Lung (tissue), 12 donors: ENCODE results near the gene CCL13. TPM values are rescaled to one million over a fixed set of nuclear protein-coding genes. Genes with fewer than 3 reads are reported as not detected.

Source experiments
- ATAC-seq: fragments of 200-7000 bp; cut with Tn5 transposase; one replicate; pipeline ENCODE4 v1.9.1; 2020; ENCODE audit warnings: moderate number of reproducible peaks; ENCODE audit not compliant: insufficient read depth, low FRiP score
- DNase-seq, 3 donors: peaks; one replicate each; pipeline ENCODE4 v3.0.0-alpha.2; 2013 to 2017
- H3K27ac ChIP-seq, 2 donors: one replicate each; pipeline ENCODE4 v1.5.1; 2013; ENCODE audit warnings: mild to moderate bottlenecking in 2 of 2, moderate library complexity in 2 of 2, control low read depth in 1 of 2, inconsistent platforms in 1 of 2, low read depth in 1 of 2, low read length in 1 of 2
- H3K27me3 ChIP-seq, 3 donors: one replicate each; pipeline ENCODE4 v1.5.1; 2013; ENCODE audit warnings: low read length in 2 of 3; ENCODE audit not compliant: control insufficient read depth in 3 of 3, insufficient read depth in 3 of 3
- H3K36me3 ChIP-seq, 4 donors: one replicate each; pipeline ENCODE4 v1.5.1; 2013; ENCODE audit warnings: low read length in 4 of 4, mild to moderate bottlenecking in 1 of 4, moderate library complexity in 1 of 4; ENCODE audit not compliant: control insufficient read depth in 4 of 4, insufficient read depth in 4 of 4
- H3K4me1 ChIP-seq, 5 donors: one replicate each; pipeline ENCODE4 v1.5.1; 2013; ENCODE audit warnings: low read length in 5 of 5, mild to moderate bottlenecking in 2 of 5, moderate library complexity in 1 of 5; ENCODE audit not compliant: control insufficient read depth in 5 of 5, insufficient read depth in 5 of 5
- H3K4me3 ChIP-seq: one replicate; pipeline ENCODE4 v1.5.1; 2013; ENCODE audit warnings: mild to moderate bottlenecking, control low read depth, moderate library complexity
- H3K9ac ChIP-seq, 2 donors: one replicate each; pipeline ENCODE4 v1.5.1; 2013; ENCODE audit warnings: low read length in 2 of 2, control low read depth in 1 of 2; ENCODE audit not compliant: insufficient read depth in 1 of 2
- H3K9me3 ChIP-seq, 4 donors: one replicate each; pipeline ENCODE4 v1.5.1; 2013; ENCODE audit warnings: low read length in 3 of 4, mild to moderate bottlenecking in 1 of 4, moderate library complexity in 1 of 4; ENCODE audit not compliant: control insufficient read depth in 4 of 4, insufficient read depth in 3 of 4
- WGBS, 2 donors: extraction: QIAGEN DNeasy Blood & Tissue Kit; methylation state at CpG; one replicate each; pipeline ENCODE4 v1.1.7; 2013; 5-methylcytosine and 5-hydroxymethylcytosine counted together
- polyA plus RNA-seq, 2 donors: library from polyadenylated mRNA; stranded (reverse); fragments of 200-250 nt; gene quantifications; one replicate each; pipeline ENCODE4 v1.2.1, GENCODE V29; 2013
- total RNA-seq, 2 donors: library from RNA; depleted of rRNA in 1 of 2; stranded (reverse); fragments of >200 nt in 1 of 2; gene quantifications; one replicate each; pipeline ENCODE4 v1.2.1, GENCODE V29; 2014 to 2021
- TF ChIP-seq, protein P1 (sequence below): IDR thresholded peaks from 2 replicates; pipeline ENCODE4 v1.5.1; 2012; ENCODE audit warnings: mild to moderate bottlenecking; ENCODE audit errors: control extremely low read depth, extremely low read depth
- donor health status: control.
- donor health status: control.
- donor health status: Bipolar disorder and iron deficiency.
- donor health status: healthy.
- donor health status: DM: yes; HTN: yes; CAD: no.

Gene CCL13
- total and polyA plus RNA-seq, 4 donors, result 2.5 to 4.6 (median 4.1) TPM

- no peaks in the 10 kb centered on the region for H3K9me3 ChIP-seq
- no peak for DNase-seq
- 94 to 95% methylated on average over 3 of the region's 3 CpGs for WGBS, 2 donors
- H3K36me3 ChIP-seq, result no peaks in the 10 kb centered on the region
- no peak overlapping the region for H3K9ac ChIP-seq
- peaks cover 0 to 22% (median 1%) of the 10 kb centered on the region in 5 donors for H3K4me1 ChIP-seq
- H3K4me3 ChIP-seq, result no peak overlapping the region
- H3K27me3 ChIP-seq, result peaks cover 0 to 2% (median 0%) of the 10 kb centered on the region in 3 donors
- ATAC-seq, result no peak
- TF ChIP-seq, protein P1, sequence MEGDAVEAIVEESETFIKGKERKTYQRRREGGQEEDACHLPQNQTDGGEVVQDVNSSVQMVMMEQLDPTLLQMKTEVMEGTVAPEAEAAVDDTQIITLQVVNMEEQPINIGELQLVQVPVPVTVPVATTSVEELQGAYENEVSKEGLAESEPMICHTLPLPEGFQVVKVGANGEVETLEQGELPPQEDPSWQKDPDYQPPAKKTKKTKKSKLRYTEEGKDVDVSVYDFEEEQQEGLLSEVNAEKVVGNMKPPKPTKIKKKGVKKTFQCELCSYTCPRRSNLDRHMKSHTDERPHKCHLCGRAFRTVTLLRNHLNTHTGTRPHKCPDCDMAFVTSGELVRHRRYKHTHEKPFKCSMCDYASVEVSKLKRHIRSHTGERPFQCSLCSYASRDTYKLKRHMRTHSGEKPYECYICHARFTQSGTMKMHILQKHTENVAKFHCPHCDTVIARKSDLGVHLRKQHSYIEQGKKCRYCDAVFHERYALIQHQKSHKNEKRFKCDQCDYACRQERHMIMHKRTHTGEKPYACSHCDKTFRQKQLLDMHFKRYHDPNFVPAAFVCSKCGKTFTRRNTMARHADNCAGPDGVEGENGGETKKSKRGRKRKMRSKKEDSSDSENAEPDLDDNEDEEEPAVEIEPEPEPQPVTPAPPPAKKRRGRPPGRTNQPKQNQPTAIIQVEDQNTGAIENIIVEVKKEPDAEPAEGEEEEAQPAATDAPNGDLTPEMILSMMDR, result no peak
- no peak overlapping the region for H3K27ac ChIP-seq
Observed at GRCh38 chr17:34377078-34377823, 21.0 kb downstream of the CCL13 start.

DNA sequence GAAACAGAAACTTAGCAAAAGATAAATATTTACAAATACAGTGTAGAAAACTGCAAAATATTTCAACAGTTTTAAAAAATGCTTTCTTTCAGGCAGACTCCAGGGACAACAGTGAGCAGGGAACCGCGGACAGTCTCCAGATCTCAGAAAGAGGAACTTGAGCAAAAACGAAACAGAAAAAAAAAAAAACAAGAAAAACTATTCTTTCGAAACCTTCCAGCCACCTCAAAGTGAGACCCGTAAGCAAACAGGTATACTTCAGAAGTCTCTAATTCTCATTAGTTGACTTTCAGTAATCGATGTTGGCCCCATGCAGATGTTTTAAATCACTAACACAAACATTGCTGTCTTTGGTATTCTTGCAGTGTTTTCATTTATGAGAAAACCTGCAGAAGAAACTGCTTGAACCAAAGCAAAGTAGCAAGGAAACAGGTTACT, 22.4 kb downstream of the CCL13 start:
- H3K4me3 ChIP-seq, result no peak overlapping the region
- peaks cover 0 to 36% (median 1%) of the 10 kb centered on the region in 5 donors for H3K4me1 ChIP-seq
- H3K9ac ChIP-seq, result peak overlapping the region in 1 of 2 donors; percentile 50
- no peaks in the 10 kb centered on the region for H3K9me3 ChIP-seq
- H3K36me3 ChIP-seq, result no peaks in the 10 kb centered on the region
- DNase-seq, result peak in 2 of 3 donors; percentile 72 to 74
- ATAC-seq, result no peak
- H3K27ac ChIP-seq, result no peak overlapping the region
- H3K27me3 ChIP-seq, result peaks cover 0 to 2% (median 0%) of the 10 kb centered on the region in 3 donors
- 15 to 23% methylated on average over 6 of the region's 6 CpGs for WGBS, 2 donors
- TF ChIP-seq, protein P1, result no peak

DNA sequence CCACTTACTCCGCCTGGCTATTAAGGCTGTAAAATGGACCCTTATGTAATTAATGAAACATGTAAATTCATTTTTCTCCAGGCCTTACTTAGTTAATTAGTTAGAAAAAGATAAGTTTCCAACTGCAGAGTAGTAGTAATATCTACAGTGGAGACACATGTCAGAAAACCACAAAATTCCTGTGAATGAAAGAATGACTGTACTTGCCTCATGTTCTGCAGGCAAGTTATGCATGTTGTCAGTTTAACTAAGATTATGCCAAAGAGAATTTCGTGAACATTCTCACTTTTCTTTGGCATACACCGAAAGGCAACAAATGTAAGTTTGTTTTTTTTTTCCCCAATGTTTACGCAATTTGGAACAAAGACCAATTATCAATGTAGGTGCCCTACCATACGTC, 23.6 kb downstream of the CCL13 start:
- Histone ChIP-seq H3K4me1 (peaks cover 0 to 37% (median 1%) of the 10 kb centered on the region in 5 donors), H3K4me3 (no peak overlapping the region), H3K9me3 (no peaks in the 10 kb centered on the region), H3K9ac (no peak overlapping the region), H3K27ac (no peak overlapping the region), H3K36me3 (no peaks in the 10 kb centered on the region), H3K27me3 (no peaks in the 10 kb centered on the region)
- TF ChIP-seq, protein P1, result no peak
- WGBS, 2 donors, result 80 to 82% methylated on average over 5 of the region's 5 CpGs
- DNase-seq (no peak), ATAC-seq (no peak)
